H7 (cell line): ENCODE data around the gene FCGR3A. TPM values are rescaled to one million over a fixed set of nuclear protein-coding genes. Genes with fewer than 3 reads are reported as not detected.
"Not testable (repeated sequence)": the region's sequence is repeated elsewhere in the genome, so short reads cannot be mapped to it uniquely, and the experiment has no call there.

ENCODE experiments used
- DNase-seq: peaks from one replicate; pipeline ENCODE4 v3.0.0; 2012
- H3K27me3 ChIP-seq: 2 replicates; pipeline ENCODE4 v1.6.0; 2011; ENCODE audit warnings: mild to moderate bottlenecking, low read length; ENCODE audit not compliant: control insufficient read depth, insufficient read depth
- H3K36me3 ChIP-seq: replicated peaks from 2 replicates; pipeline ENCODE4 v1.5.1; 2011; ENCODE audit warnings: low read length; ENCODE audit not compliant: control insufficient read depth, insufficient read depth
- H3K4me3 ChIP-seq: 2 replicates; pipeline ENCODE4 v1.5.1; 2011; ENCODE audit warnings: low read depth, mild to moderate bottlenecking, control low read depth, low read length, moderate library complexity; ENCODE audit not compliant: insufficient read depth
- total RNA-seq: library from RNA; depleted of rRNA; stranded (reverse); fragments of >200 nt; shearing (Covaris generic); gene quantifications from 2 replicates; pipeline ENCODE4 v1.2.3, GENCODE V29; 2014

Gene FCGR3A
- total RNA-seq, 1 experiment from 2014 or later: not detected

GRCh38 chr1:161528550-161528949, 21.1 kb downstream of the FCGR3A start:
- not testable (repeated sequence) for DNase-seq, H3K36me3 ChIP-seq, H3K4me3 ChIP-seq
- peaks cover 54% of the 10 kb centered on the region for H3K27me3 ChIP-seq

- not testable (repeated sequence) for H3K4me3 ChIP-seq, DNase-seq, H3K36me3 ChIP-seq
- H3K27me3 ChIP-seq: peaks cover 44% of the 10 kb centered on the region
Measured at GRCh38 chr1:161525918-161526317, 23.7 kb downstream of the FCGR3A start.

- peaks cover 44% of the 10 kb centered on the region for H3K27me3 ChIP-seq
- not testable (repeated sequence) for H3K36me3 ChIP-seq, DNase-seq
- peak overlapping the region; percentile 48 for H3K4me3 ChIP-seq
Measured at GRCh38 chr1:161525321-161525720, 24.3 kb downstream of the FCGR3A start.

- not testable (repeated sequence) for H3K36me3 ChIP-seq
- Histone ChIP-seq H3K27me3 (peaks cover 44% of the 10 kb centered on the region), H3K4me3 (peak overlapping the region; percentile 48)
- peak; percentile 51 for DNase-seq
Measured at GRCh38 chr1:161524742-161525291, 24.8 kb downstream of the FCGR3A start.

GRCh38 chr1:161523817-161524741, 25.5 kb downstream of the FCGR3A start, which contains the start of gene HSPA6:
TSS of gene HSPA6 (plus strand) at chr1:161524540. CDS start at chr1:161524659, 119 bp downstream.
- Histone ChIP-seq H3K27me3 (peaks cover 41% of the 10 kb centered on the region), H3K4me3 (peak within 1 kb of the TSS; percentile 77)
- DNase-seq: peak; percentile 91
- H3K36me3 ChIP-seq: not testable (repeated sequence)

- peak; percentile 38 for DNase-seq
- not testable (repeated sequence) for H3K36me3 ChIP-seq
- Histone ChIP-seq H3K27me3 (peaks cover 36% of the 10 kb centered on the region), H3K4me3 (peak overlapping the region; percentile 77)
Measured at GRCh38 chr1:161523041-161523816, 26.4 kb downstream of the FCGR3A start.

- H3K36me3 ChIP-seq, DNase-seq, H3K4me3 ChIP-seq, H3K27me3 ChIP-seq: not testable (repeated sequence)
Measured at GRCh38 chr1:161513953-161514352, 35.7 kb downstream of the FCGR3A start.

GRCh38 chr1:161513448-161513780, 36.2 kb downstream of the FCGR3A start:
- DNase-seq: not testable (repeated sequence)

GRCh38 chr1:161512636-161513447, 36.8 kb downstream of the FCGR3A start:
- not testable (repeated sequence) for H3K4me3 ChIP-seq, H3K27me3 ChIP-seq, DNase-seq, H3K36me3 ChIP-seq

More at GRCh38 chr1:161513448-161513780, 36.2 kb downstream of the FCGR3A start:
- not testable (repeated sequence) for H3K36me3 ChIP-seq, H3K4me3 ChIP-seq, H3K27me3 ChIP-seq

- no peak for DNase-seq
- no peak overlapping the region for H3K4me3 ChIP-seq
- no peaks in the 10 kb centered on the region for H3K27me3 ChIP-seq
Measured at GRCh38 chr1:161511756-161512060, 37.9 kb downstream of the FCGR3A start.

GRCh38 chr1:161511018-161511755, 38.4 kb downstream of the FCGR3A start:
- no peak for DNase-seq
- no peaks in the 10 kb centered on the region for H3K36me3 ChIP-seq

More at GRCh38 chr1:161511756-161512060, 37.9 kb downstream of the FCGR3A start:
- H3K36me3 ChIP-seq: no peaks in the 10 kb centered on the region

GRCh38 chr1:161510477-161510876, 39.1 kb downstream of the FCGR3A start:
- Histone ChIP-seq H3K4me3 (no peak overlapping the region), H3K36me3 (no peaks in the 10 kb centered on the region), H3K27me3 (no peaks in the 10 kb centered on the region; the same call in 1 of the 2 replicates)
- no peak for DNase-seq

More at GRCh38 chr1:161511018-161511755, 38.4 kb downstream of the FCGR3A start:
- H3K27me3 ChIP-seq: no peaks in the 10 kb centered on the region
- H3K4me3 ChIP-seq: no peak overlapping the region

GRCh38 chr1:161506336-161507223, 43.0 kb downstream of the FCGR3A start:
- H3K36me3 ChIP-seq: no peaks in the 10 kb centered on the region
- DNase-seq: peak; percentile 33
- no peak overlapping the region for H3K4me3 ChIP-seq
- H3K27me3 ChIP-seq: no peaks in the 10 kb centered on the region; the same call in 1 of the 2 replicates
